LNCaP clone FGC (cell line): ENCODE results near the gene ST3GAL3.

Experiments used
- DNase-seq: peaks from one replicate; pipeline ENCODE4 v3.0.0-alpha.2; 2011; ENCODE audit warnings: low read depth
- H3K4me3 ChIP-seq: 2 replicates; pipeline ENCODE4 v1.5.1; 2011; ENCODE audit warnings: mild to moderate bottlenecking, low read depth, low read length, control low read depth
- TF ChIP-seq, protein P1 (sequence below): IDR thresholded peaks from 2 replicates; pipeline ENCODE4 v1.5.1; 2012; ENCODE audit warnings: mild to moderate bottlenecking; ENCODE audit not compliant: control insufficient read depth, insufficient read depth; ENCODE audit errors: extremely low read depth

The ST3GAL3 gene

DNA sequence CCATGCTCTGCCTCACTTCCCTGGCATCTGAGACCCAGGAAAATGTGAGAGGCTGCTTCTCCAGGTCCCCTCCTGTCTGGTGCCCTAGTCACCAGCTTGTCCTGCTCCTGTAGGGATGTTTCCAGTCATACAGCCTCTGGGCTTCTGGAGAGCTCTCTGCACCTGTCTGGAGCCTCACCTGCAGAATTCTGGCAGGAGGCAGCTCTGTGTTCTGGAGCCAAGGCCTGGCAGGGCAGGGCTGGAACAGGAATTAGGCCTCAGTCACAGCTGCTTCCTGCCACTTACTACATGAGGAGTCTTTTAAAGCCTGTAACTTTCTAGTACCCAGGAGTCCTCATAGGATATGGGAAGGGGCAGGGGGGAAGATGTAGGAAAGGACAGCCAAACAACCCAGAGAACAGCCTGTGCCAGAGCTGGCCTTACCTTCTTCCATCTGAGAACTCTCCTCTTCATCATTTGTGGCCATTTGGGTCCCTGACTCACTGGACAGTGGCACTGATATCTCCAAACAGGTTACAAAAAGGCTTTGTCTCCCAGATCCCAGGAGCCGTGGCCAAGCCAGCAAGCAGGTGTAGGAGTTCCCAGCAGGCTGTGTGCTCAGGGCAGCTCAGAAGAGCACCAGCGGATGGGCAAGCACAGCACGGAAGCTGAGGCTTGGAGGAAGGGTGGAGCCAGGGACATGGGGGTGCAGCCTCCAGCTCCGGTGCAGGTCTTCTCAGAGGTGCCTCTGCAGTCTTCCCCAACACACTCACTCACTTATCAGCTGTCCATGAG is 194.9 kb downstream of the ST3GAL3 start:
- TF ChIP-seq, protein P1, sequence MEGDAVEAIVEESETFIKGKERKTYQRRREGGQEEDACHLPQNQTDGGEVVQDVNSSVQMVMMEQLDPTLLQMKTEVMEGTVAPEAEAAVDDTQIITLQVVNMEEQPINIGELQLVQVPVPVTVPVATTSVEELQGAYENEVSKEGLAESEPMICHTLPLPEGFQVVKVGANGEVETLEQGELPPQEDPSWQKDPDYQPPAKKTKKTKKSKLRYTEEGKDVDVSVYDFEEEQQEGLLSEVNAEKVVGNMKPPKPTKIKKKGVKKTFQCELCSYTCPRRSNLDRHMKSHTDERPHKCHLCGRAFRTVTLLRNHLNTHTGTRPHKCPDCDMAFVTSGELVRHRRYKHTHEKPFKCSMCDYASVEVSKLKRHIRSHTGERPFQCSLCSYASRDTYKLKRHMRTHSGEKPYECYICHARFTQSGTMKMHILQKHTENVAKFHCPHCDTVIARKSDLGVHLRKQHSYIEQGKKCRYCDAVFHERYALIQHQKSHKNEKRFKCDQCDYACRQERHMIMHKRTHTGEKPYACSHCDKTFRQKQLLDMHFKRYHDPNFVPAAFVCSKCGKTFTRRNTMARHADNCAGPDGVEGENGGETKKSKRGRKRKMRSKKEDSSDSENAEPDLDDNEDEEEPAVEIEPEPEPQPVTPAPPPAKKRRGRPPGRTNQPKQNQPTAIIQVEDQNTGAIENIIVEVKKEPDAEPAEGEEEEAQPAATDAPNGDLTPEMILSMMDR: no peak
- no peak for DNase-seq
- no peak overlapping the region for H3K4me3 ChIP-seq

DNA sequence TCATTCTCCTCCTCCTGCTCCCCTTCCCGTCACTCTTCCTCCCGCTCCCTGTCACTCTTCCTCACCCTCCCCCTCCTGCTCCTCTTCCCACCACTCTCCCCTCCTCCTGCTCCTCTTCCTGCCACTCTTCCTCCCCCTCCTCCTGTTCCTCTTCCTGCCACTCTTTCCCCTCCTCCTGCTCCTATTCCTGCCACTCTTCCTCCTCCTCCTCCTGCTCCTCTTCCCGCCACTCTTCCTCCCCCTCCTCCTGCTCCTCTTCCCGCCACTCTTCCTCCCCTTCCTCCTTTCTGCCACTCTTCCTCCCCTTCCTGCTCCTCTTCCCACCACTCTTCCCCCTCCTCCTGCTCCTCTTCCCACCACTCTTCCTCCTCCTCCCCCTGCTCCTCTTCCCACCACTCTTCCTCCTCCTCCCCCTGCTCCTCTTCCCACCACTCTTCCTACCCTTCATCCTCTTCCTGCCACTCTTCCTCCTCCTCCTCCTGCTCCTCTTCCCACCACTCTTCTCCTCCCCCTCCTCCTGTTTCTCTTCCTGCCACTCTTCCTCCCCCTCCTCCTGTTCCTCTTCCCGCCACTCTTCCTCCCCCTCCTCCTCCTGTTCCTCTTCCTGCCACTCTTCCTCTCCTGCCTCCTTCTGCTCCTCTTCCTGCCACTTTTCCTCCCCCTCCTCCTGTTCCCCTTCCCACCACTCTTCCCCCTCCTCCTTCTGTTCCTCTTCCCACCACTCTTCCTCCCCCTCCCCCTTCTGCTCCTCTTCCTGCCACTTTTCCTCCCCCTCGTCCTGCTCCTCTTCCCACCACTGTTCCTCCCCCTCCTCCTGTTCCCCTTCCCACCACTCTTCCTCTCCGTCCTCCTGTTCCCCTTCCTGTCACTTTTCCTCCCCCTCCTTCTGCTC is 197.6 kb downstream of the ST3GAL3 start:
- H3K4me3 ChIP-seq: no peak overlapping the region
- TF ChIP-seq, protein P1: no peak
- no peak for DNase-seq

DNA sequence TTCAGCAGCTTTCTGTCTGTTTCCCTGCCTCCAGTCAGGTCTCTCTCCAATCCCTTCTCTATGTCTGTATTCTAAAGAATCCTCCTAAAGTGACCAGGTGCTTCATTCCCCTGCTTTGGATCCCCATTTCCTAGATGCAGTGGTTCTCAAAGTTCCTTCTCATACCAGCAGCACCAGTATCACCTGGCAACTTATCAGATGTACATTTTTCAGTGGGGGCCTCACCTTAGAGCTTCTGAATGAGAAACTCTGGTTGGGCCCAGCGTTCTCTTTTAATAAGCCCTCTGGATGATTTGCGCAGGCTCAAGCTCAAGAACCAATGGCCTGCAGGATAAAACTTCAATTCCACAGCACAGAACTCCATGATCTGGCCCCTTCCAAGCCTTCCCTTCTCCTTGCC is 200.9 kb downstream of the ST3GAL3 start:
- DNase-seq: no peak
- no peak overlapping the region for H3K4me3 ChIP-seq
- TF ChIP-seq, protein P1: no peak

DNA sequence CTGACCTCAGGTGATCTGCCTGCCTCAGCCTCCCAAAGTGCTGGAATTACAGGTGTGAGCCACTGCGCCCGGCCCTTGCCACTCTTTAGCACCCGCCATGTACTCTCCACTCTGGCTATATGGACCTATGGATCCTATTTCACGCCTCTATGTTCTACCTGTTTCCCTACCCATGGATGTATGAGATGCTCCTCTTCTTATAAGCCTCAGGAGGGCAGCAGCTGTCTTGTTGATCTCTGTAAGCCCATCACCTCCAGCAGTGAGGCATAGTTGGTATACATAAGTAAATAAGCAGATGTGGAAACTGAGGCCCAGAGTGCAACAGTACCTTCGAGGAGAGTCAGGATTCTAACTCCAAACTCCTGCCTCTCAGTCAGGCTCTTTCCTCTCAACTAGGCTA is 201.5 kb downstream of the ST3GAL3 start:
- TF ChIP-seq, protein P1: no peak
- DNase-seq: no peak
- H3K4me3 ChIP-seq: no peak overlapping the region

DNA sequence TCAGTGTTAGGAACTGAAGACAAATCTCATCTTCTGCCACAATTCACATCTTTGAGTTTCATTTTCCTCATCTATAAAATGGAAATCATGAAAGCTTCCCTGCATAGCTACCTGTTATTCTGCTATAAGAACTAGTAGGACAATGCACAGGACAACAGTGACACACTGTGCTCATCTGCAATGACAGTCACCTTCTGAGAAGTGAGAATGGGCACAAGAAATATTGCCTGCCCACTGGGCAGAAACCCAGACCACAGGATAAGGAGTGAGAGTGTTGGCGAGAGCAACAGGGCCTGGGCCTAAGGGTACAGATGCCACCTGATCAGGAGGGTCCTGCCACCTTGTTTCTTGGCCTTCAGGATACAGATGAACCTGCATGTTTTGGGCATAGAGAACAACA is 203.0 kb downstream of the ST3GAL3 start:
- DNase-seq: no peak
- H3K4me3 ChIP-seq: no peak overlapping the region
- TF ChIP-seq, protein P1: peak; percentile 14; the same call in 1 of the 2 replicates

DNA sequence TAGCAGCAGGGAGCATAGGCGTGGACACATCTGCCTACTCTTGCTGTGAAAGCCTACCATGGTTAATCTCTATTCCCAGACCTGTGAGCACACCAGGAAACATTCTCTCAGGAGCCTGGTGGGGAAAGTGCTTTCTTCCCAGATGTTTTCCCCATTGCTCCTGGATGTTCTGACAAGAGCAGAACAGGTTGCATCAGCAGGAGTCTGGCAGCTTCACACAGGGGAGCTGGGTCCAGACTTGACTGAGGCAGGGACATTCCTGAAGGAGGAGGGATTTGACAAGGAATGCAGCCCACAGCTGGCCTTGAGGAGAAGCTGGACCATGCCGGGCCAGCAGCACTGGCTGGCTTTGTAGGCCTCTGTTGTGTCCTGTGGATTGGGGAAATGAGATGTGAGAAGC is 205.3 kb downstream of the ST3GAL3 start:
- no peak for DNase-seq
- TF ChIP-seq, protein P1: no peak
- no peak overlapping the region for H3K4me3 ChIP-seq
